Hematopoietic multipotent progenitor cell treated with erythropoietin and hydrocortisone succinate and interleukin-3 and kit ligand, for 17 days (in vitro differentiated cells): ENCODE measurements around the gene NTHL1.
"Not testable (repeated sequence)": the region's sequence is repeated elsewhere in the genome, so short reads cannot be mapped to it uniquely, and the experiment has no call there.

ENCODE experiments used
- DNase-seq: peaks from one replicate; pipeline ENCODE4 v3.0.0-alpha.2; 2015; ENCODE audit warnings: low spot score

NTHL1 gene

DNA sequence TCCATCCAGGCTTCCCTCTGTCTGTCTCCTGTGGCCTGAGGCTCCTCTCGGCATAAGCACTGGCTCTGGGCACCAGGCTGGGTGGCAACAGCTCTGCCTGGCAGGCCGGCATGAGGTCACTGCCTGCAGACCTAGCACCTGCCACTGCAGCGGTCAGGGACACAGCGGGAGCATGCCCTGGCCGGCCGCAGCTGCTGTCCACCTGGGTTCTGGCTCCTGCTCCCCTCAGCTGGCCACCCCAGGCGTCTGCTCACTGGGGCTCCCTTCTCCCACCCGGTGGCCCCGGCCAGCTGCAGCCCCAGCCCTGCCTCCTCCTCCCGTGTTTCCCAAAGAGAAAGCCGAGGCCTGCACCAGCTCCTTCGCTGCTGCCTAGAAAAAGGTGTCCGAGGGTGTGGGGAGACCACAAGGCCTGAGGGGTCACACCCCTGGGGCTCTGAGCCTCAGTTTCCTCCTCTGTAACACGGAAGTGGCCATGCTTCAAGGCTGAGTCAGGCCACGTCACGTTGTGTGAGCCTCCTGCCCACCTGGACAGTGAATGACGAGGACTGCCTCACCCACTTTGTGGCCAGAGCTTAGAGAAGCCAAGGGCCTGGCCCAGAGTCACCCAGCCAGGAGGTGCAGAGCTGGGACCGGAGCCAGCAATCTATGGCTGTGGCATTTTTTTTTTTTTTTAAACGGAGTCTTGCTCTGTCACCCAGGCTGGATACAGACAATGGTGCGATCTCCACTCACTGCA, 6.7 kb downstream of the NTHL1 start:
- no peak for DNase-seq

DNA sequence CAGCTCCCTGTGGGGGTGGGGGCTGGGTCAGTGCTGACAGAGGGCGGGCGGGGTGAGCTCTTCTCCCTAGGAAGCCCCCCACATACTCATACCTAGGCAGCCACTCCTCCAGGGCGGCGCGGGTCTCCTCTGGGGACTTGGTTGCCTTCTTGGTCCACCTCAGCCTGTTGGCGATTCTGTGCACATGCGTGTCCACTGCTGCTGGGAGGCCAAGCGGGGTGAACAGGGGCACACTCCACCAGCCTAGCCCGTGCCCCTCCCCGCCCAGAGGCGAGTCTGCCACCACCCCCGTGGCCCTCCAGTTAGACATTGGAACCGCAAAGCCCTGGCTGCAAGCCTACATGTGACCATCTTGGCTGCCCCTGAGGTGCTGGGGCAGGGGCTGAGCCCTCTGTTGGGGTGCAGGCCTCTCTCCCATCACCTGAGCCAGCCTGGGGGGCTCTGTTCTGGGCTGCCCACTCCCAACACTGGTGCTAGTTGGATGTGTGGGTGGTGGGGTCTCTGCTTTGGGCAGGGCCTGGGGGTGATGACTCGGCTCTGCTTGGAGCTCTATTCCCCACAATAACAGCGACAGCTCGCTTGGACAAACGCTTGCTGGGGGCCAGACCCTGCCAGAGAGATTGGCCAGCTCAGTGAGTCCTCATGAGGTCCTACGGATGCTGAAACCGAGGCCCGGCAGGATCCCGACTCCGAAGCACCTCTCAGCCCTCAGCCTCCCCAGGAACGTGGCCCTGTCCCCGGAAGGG, 7.4 kb downstream of the NTHL1 start:
- no peak for DNase-seq

DNA sequence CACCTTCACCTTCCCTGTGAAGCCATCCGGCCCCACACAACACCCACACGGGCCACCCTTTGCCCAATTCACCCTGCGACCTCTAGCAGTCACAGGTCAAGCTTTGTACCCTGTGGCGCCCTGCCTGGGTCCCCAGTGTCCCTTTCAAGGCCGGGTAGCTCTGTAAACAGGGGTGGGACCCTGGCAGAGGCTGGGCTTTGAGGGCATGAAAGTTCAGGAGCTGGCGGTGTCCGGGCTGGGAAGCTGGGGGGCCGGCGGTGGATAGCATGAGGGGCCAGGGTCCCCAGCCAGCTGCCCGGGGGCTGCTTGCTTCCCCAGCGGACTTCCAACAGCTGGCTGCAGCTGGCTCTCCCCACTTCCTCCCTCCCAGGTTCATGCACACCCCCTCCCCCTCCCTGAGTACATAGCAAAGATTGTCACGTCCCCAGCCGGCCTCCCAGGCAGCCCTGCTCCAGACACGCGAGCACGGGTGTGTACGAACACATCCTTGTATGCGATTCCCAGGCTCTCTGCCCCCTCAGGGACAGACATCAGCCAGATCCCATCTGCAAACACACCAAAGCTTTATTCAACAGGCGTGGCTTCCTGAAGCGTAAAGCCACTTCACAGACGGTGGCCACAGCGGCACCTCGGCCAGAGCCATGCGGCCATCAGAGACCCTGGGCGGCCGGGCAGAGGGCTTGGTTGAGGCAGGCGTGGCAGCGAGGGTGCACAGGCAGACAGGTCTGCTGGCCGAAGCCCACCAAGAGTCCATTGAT, 8.2 kb downstream of the NTHL1 start:
- DNase-seq, result no peak

DNA sequence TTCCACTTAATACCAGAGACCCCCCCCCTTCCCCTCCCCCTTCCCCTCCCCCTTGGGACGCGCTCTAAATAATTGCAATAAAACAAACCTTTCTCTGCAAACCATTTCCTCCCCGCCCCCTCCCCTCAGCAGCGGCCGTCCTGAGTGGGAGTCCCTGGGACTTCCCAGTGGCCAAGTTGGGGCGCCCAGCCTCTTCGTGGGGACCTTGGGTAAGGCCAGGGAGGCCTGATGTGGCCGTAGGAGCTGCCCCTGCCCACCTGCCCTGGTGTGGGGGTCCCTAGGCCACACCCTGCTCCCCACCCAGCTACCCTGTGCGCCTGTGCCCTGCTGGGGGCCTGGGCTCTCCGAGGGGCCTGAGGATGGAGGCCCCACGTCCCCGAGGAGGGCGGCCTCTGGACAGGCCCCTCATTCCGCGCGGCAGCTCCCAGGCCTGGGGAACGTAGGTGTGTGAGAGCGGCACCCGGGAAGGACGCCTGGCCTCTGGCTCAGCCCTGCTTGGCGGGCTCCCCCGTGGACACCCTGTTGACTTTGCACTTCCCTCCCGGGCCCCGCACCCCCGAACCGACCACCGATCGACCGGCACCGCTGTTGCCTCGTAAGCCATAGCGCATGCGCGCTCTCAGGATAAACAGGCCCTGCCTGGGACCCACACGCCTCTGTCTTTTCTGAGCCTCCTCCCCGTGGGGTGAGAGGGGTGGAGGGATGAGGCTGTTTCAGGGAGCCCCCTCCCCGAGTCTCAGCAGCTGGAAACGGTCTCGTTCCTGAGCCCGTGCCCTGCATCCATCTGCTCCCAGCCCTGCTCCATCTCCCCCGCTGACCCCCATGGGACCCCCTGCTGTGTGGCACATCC, 9.0 kb downstream of the NTHL1 start:
- DNase-seq, result no peak

DNA sequence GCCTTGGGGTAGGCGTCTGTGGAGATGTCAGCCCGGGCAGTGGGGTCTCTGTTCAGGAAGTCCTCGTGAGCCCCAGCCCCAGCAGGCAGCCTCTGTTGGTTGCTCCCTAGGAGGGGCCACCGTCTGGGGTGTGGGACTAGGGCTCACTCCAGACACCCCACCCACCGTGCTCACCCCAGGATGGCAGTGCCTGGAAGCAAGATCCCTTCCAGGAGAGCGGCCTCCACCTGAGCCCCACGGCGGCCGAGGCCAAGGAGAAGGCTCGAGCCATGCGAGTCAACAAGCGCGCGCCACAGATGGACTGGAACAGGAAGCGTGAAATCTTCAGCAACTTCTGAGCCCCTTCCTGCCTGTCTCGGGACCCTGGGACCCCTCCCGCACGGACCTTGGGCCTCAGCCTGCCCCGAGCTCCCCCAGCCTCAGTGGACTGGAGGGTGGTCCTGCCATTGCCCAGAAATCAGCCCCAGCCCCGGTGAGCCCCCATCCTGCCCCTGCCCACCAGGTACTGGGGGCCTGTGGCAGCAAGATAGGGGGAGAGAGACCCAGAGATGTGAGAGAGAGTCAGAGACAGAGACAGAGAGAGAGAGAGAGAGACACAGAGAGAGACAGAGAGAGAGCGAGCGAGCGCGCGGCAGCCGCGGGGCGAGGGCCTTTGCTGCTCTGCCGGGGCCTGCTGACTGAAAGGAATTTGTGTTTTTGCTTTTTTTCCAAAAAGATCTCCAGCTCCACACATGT, 9.8 kb downstream of the NTHL1 start:
- no peak for DNase-seq

DNA sequence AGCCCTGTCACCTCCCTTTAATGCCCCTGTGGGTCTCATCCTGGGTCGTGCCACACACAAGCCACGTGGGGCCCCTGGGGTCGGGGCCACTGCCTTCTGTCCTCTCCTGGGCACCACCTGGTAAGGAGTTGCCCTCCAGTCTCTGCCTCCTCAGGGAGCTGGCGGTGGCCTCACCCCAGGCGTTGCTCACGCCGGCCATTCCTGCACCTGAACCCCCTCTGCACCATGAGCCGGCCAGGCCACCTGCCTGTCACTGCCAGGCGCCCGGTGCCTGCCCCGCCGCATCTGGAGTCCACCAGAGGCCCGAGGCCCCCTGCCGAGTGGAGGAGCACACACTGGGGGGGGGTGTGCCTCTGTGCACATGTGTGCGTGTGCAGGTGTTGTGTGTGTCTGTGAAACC, 10.5 kb downstream of the NTHL1 start:
- DNase-seq, result no peak

DNA sequence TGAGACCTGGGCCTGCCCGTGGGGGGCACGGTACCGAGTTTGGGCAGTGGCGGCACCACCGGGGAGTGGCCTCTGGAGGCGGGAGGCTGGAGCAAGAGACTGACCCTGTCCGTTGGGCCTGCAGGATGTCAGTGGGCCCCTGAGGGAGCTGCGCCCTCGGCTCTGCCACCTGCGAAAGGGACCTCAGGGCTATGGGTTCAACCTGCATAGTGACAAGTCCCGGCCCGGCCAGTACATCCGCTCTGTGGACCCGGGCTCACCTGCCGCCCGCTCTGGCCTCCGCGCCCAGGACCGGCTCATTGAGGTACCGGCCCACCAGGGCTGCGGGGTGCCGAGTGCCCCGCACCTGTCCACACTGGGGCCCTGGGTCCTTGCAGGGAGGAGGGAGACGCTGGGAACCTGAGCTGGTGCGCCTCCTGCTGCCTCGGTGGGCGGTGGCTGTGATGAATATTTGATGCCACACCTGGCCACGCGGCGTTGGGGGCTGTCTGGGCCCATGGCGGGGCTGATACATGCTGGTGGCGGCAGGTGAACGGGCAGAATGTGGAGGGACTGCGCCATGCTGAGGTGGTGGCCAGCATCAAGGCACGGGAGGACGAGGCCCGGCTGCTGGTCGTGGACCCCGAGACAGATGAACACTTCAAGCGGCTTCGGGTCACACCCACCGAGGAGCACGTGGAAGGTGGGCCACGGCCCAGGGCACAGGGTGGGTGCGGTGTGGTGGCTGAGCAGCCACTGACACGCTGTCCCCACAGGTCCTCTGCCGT, 11.3 kb downstream of the NTHL1 start:
- no peak for DNase-seq

DNA sequence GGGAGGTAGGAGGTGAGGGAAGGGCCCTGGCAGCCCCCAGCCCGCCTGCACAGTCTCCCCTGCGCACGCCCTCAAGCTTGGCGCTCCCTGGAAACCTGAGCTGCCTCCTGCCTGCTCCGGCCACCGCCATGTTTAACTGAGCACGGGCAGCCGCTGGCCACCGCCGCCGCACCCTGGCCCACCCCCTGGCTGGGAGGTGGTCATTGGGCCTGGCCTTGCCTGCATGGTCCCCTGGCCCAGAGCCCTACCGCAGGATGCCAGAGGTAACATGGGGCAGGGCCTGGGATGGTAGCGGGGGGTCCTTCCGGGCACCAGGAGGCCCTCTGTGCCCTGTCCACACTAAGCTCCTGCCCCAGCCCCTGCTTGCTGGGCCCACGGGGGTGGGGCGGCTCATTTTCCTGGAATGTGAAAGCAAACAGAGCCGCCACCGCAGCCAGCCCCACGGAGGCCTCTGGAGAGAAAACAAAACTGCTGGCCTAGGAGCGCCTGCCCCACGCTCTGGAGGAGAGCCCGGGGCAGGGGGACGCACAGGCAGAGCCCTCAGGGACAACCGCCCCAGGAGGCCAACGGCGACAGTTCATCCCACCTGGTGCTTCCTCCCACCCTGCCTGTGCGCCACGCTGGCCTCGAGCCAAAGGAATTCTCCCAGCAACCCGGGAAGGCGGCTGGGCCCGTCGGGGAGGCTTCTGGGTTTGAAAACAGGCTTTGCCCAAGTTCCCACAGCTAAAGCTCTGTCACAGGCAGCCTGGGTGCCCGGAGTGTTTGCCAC, 12.0 kb downstream of the NTHL1 start:
- no peak for DNase-seq

DNA sequence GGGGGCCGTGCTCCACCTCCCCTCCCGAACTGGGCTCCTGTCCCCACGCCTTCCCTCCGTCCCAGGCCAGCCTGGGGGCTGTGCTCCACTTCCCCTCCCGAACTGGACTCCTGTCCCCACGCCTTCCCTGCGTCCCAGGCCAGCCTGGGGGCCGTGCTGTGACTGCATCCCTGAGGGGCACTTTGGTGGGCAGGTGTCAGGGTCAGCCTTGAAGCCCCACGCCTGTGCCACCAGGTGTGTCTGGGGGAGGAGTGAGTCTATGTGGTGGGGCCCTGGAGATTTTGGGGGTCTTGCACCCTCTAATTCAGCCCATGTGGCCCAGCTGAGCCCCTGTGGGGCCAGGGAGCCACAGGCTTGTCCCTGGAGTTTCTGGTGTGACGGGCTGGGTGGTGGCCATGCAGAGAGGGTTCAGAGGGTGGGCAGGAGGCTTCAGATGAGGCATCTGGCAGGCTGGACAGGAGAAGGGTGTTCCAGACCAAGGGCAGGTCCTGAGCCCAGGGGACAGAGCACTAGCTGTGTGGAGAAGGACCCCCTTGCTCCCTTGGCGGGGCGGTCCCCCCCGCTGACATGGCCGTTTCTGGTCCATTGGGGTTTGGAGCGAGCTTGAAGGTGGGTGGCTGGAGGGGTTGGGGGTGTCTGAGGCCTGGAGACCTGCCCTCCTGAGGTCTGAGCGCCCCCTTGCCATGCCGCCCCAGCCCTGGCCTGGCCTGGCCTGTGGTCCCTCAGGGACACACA, 12.8 kb downstream of the NTHL1 start:
- DNase-seq, result no peak

DNA sequence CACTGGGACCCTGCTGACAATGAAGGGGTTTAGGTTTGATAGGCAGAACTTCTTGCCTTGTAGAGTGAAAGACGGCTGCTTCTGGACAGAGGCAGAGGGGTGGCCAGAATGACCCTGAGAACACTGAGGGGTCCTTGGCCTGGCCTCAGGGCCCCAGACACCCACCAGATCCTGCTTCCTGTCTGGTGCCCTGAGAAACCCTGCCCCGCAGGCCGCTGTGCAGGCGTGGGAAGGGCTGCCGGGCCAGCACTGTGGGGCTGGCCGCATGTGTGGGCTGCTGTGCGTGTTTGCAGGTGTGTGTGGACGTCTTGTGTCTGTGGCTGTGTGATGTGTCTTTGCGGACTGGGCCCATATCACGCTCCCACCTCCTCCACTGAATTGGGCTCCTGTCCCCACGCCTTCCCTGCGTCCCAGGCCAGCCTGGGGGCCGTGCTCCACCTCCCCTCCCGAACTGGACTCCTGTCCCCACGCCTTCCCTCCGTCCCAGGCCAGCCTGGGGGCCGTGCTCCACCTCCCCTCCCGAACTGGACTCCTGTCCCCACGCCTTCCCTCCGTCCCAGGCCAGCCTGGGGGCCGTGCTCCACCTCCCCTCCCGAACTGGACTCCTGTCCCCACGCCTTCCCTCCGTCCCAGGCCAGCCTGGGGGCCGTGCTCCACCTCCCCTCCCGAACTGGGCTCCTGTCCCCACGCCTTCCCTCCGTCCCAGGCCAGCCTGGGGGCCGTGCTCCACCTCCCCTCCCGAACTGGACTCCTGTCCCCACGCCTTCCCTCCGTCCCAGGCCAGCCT, 13.5 kb downstream of the NTHL1 start:
- DNase-seq, result not testable (repeated sequence)

DNA sequence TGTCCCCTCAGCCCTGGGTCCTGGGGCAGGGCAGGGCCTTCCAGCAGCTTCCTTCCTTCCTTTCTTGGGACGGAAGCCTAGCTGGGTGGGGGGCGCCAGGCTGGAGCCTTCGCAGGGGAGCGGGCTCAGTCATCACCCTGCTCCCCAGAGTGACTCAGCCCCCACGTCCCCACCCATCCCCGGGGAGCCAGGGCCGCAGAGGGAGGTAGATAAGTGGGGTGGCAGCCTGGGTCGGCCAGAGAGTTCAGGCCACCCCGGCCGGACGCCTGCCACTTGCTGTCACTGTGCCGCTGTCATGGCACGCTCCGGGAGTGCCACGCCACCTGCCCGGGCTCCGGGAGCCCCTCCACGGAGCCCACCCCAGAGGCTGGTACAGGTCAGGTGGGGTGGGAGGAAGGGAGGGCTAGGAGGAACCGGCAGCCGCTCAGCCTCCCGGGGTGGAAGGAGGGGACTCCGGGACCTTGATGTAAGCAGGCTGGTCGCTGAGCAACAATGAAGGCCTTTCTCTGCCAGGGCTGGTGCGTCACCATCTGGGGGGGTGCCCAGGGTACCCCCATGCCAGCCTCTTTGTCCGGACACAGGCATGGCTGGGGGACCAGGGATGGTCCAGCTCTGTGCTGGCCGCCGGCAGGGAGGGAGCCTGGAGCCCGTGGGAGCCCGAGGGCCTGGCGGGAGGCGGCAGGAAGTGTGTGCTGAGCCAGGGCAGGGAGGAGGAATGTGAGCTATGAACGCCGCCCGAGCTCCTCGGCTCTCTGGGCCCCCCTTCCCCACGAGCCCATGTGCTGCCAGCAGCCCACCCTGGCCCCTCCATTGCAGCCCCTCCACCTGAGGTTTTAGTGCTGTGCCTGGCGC, 14.4 kb downstream of the NTHL1 start:
- DNase-seq, result no peak

DNA sequence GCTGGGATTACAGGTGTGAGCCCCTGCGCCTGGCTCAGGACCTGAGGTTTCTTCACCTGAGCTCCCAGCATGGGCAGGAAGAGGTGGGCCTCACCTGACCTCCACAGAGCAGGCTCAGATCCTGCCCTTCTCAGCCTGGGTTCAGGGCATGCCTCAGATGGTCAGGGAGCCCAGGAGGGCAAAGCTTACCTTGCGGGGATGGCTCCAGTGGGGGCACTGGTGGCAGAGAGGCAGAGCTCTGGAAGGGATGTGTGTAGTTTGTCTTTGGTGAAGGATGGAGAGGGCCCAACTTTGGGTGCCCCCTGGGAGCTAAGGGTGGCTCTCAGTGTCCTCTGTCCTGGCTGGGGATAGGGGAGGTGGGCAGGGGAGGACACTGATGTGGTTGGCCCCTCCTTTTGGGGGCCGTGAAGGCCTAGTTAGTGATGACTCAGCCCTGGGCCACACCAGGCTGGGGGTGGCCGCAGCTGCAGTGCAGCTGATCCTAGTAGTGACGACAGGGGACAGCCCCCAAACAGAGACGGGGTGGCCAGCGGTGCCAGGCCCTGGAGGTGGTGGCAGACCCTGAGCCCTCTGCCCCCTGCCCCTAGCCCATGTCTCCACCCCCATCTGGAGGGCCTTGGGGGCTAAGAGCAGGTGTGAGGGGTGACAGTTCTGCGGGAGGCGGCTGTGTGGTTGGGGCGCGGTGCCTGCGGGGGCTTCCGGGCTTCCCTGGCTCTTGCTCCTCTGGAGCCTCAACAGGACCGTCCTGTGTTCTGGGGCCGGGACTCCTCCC, 15.2 kb downstream of the NTHL1 start:
- no peak for DNase-seq

DNA sequence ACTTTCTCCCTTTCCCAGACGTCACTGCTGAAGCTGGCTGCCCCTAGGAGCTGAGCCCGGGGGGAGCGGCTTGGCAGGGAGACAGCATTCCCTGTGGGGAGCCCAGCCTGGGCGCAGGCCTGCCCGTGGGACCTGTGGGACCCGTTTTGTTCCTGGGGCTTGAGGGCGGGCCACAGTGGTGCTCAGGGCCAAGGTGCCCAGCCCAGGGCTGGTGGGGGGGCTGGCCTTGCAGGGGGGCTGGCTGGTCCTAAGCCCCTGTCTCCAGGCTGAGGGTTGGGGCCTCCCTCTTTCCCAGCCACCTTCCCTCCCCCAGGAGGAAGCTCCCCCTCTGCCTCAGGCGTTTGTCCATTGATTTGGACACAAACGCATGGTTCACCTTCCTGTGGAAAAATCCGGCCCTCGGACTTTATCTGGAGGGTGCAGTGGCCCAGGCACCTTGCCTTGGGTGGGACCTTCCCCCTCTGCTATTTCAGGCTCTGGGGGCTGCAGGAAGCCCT, 16.5 kb downstream of the NTHL1 start:
- DNase-seq, result no peak

DNA sequence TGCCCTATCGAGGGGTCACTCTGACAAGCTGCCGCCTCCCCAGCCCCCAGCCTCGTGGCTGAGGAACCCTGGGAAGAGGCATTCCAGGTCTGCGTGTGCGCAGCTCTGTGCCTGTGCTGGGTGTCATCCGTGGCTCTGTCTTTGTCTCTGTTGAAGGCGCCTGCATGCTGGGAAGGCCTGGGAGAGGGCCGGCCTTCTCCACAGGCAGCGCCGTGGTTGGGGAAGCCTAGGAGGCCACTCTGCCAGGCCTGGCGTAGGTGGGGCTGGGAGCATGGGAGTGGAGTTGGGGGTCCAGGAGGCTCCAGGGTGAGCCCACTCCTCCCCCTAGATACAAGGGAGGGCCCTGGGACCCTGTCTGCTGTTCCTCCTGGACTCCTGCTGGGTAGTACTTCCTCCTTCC, 17.6 kb downstream of the NTHL1 start:
- no peak for DNase-seq

DNA sequence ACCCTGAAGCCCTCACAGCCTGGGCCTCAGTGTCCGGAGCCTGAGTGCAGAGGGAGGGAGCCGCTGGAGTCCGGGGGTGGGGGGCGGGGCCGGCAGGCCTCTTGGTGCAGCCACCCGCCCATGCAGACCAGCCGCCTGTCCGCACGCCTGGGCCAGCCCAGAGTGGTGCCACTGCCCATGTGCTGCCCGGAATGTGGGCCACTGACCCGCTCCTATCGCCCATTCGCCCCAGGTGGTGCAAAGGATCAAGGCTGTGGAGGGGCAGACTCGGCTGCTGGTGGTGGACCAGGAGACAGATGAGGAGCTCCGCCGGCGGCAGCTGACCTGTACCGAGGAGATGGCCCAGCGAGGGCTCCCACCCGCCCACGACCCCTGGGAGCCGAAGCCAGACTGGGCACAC, 18.3 kb downstream of the NTHL1 start:
- no peak for DNase-seq

DNA sequence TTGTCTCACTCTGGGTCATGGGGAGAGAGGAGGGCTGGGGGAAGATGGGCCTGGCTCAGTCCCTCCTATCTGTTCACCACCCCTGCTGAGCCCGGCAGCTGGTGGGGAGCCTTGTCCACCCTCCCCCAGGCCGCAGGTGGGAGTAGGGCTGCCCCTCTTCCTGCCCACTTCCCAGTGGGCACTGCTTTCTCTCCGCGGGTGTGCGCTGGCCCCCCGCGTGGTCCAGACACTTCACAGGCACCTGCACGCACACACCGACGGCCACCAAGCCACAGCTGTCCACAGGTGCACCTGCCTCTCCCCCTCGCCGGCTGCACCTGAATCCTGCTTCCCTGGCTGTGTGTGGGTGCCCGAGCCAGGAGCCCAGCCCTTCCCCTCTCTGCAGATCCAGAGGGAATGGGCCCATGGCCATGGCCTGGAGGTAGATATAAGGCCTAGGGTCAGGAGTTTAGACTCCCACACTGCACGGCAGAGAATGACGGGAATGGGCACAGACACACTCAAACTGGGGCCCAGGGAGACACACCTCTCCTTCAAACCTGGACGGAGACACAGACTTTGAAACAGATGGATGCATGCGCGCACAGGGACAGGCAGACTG, 18.9 kb downstream of the NTHL1 start:
- no peak for DNase-seq
